Measurements from ENCODE around the gene ETFB.

Gene ETFB

DNA sequence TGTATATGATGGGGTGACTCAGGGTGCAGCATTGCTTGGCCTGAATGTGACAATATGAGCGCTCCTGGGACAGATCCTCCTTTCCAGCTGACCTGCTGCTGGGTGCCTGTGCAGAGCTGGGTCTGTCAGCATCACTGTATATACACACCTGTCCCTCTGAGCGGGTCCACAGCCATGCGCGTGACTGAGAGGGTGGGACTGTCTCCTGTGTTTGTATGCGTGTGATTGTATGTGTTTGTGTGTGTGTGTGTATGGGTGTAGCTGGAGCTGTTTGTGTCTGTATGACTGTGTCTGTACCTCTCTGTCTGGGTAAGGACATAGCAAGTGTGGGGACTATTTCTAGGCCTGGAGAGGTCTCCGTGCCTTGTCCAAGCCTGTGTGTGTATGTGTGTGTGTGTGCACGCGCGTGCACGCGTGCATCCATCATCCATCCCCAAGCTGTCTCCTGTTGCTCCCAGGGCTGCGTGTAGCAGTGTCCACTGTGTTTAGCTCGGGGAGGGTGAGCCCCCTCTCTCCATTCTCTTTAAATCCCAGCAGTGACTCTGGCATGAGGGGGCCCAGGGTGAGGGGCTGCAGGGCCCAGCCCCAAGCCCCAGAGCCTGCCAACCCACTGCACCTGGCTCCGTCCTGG, 46.4 kb downstream of the ETFB start:
- no peak for DNase-seq (ENCODE audit: extremely low read depth, low read depth)
- TF ChIP-seq, protein P1, sequence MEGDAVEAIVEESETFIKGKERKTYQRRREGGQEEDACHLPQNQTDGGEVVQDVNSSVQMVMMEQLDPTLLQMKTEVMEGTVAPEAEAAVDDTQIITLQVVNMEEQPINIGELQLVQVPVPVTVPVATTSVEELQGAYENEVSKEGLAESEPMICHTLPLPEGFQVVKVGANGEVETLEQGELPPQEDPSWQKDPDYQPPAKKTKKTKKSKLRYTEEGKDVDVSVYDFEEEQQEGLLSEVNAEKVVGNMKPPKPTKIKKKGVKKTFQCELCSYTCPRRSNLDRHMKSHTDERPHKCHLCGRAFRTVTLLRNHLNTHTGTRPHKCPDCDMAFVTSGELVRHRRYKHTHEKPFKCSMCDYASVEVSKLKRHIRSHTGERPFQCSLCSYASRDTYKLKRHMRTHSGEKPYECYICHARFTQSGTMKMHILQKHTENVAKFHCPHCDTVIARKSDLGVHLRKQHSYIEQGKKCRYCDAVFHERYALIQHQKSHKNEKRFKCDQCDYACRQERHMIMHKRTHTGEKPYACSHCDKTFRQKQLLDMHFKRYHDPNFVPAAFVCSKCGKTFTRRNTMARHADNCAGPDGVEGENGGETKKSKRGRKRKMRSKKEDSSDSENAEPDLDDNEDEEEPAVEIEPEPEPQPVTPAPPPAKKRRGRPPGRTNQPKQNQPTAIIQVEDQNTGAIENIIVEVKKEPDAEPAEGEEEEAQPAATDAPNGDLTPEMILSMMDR (IDR thresholded peaks at IDR 0.05; ENCODE audit: low read depth, low read length, missing control alignments), result no peak
- no peak overlapping the region for H3K4me3 ChIP-seq (replicated peaks; ENCODE audit: low read depth, low read length)

GRCh38 chr19:51318687-51319648, 47.2 kb downstream of the ETFB start:
- TF ChIP-seq, protein P1 (IDR thresholded peaks at IDR 0.05; ENCODE audit: low read depth, low read length, missing control alignments), result no peak
- DNase-seq (ENCODE audit: extremely low read depth, low read depth), result no peak
- no peak overlapping the region for H3K4me3 ChIP-seq (replicated peaks; ENCODE audit: low read depth, low read length)

DNA sequence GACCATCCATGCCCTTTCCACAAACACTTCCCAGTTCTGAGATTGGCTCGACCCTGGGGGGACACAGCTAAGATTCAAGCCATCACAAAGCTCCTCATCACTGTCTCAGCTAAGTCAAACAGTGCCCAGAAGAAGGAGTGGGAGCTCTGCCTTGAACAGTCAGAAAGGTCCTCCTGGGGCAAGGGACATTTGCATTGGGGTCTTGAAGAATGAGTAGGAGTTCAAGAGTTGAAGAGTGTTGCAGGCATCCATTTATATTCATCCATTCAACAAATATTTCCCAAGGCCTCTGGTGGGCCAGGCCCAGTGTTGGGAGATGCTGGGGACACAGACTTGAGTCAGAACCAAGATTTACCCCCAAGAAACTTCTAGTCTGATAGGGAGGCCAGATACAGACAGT, 48.2 kb downstream of the ETFB start:
- no peak for DNase-seq (ENCODE audit: extremely low read depth, low read depth)
- H3K4me3 ChIP-seq (replicated peaks; ENCODE audit: low read depth, low read length), result no peak overlapping the region
- TF ChIP-seq, protein P1 (IDR thresholded peaks at IDR 0.05; ENCODE audit: low read depth, low read length, missing control alignments), result no peak

DNA sequence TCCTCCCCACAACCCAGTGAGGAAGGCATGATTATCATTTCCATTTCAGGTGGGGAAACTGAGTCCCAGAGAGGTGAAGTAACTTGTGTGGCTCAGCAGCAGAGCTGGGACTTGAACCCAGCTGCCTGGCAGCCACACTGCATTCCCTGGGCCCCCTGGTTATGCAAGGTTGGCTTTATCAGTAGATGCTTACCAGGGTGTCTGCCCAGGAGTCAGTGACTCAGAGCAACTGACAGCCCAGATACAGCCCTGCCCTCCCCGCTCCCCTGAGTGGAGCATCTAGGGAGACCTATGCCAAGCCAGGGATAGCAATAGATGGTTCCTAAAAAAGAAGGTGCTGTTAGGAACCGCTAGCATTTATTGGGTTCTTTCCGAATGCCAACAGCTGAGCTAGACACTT, 48.8 kb downstream of the ETFB start:
- TF ChIP-seq, protein P1 (IDR thresholded peaks at IDR 0.05; ENCODE audit: low read depth, low read length, missing control alignments), result no peak
- DNase-seq (ENCODE audit: extremely low read depth, low read depth), result no peak
- H3K4me3 ChIP-seq (replicated peaks; ENCODE audit: low read depth, low read length), result no peak overlapping the region

DNA sequence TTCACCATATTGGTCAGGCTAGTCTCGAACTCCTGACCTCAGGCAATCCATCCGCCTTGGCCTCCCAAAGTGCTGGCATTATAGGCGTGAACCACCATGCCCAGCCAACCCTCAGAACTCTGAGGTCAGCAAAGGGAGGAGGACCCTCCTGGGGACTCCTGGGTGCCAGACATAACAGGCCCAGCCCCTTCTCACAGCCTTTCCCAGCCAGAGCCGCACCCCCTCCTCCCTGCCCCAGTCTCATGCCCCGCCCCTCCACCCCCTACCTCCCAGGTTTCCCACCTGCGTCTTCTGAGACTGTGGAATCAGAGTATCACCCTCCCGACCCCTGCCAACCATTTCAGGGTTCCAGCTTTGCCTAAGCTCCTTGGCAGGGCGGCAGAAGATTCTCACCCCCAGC, 49.5 kb downstream of the ETFB start:
- DNase-seq (ENCODE audit: extremely low read depth, low read depth), result no peak
- TF ChIP-seq, protein P1 (IDR thresholded peaks at IDR 0.05; ENCODE audit: low read depth, low read length, missing control alignments), result no peak
- H3K4me3 ChIP-seq (replicated peaks; ENCODE audit: low read depth, low read length), result no peak overlapping the region

- H3K4me3 ChIP-seq (replicated peaks; ENCODE audit: low read depth, low read length), result no peak within 1 kb of the TSS
- no peak for DNase-seq (ENCODE audit: extremely low read depth, low read depth)
- TF ChIP-seq, protein P1 (IDR thresholded peaks at IDR 0.05; ENCODE audit: low read depth, low read length, missing control alignments), result no peak
Measured at GRCh38 chr19:51311351-51312257, 54.6 kb downstream of the ETFB start, which contains the start of gene IGLON5. TSS of gene IGLON5 (plus strand) at chr19:51311644. CDS start at chr19:51311848, 204 bp downstream.
